WTC11 (cell line): ENCODE data around the gene RNF208. TPM values are rescaled to one million over a fixed set of nuclear protein-coding genes. Genes with fewer than 3 reads are reported as not detected.

Experiments used
- ATAC-seq: fragments of 200-7000 bp; cut with Tn5 transposase; 2 replicates; pipeline ENCODE4 v1.10.0; 2021; ENCODE audit warnings: mild to moderate bottlenecking, moderate library complexity
- CTCF ChIA-PET: fragments of 300-600 bp; sonication (Branson Sonifier 250); formaldehyde crosslinking; loops from one replicate; lab custom pipeline; 2021; ENCODE audit warnings: antibody characterized with exemption; lab: Charles Lee
- POLR2A ChIA-PET: fragments of 350-600 bp; sonication (Branson Sonifier 250); formaldehyde crosslinking; loops from one replicate; lab custom pipeline; 2021; ENCODE audit warnings: antibody characterized with exemption; lab: Charles Lee
- DNase-seq: peaks from one replicate; pipeline ENCODE4 v3.0.0; 2021; ENCODE audit warnings: low spot score
- H3K27ac Mint-ChIP-seq: 2 replicates; pipeline ENCODE4 v1.8.0; 2021; ENCODE audit warnings: mixed read lengths
- H3K27me3 Mint-ChIP-seq: 2 replicates; pipeline ENCODE4 v1.8.0; 2021; ENCODE audit warnings: low read depth, mild to moderate bottlenecking, moderate library complexity, mixed read lengths
- H3K36me3 Mint-ChIP-seq: 2 replicates; pipeline ENCODE4 v1.8.0; 2021; ENCODE audit warnings: mixed read lengths
- H3K4me1 Mint-ChIP-seq: 2 replicates; pipeline ENCODE4 v1.8.0; 2022; ENCODE audit warnings: mixed read lengths
- H3K4me3 Mint-ChIP-seq: 2 replicates; pipeline ENCODE4 v1.8.0; 2021; ENCODE audit warnings: mild to moderate bottlenecking, moderate library complexity, mixed read lengths
- H3K9me3 Mint-ChIP-seq: 2 replicates; pipeline ENCODE4 v1.8.0; 2021; ENCODE audit warnings: mixed read lengths
- AR ChIP-seq: fragments of 250-450 bp; sonication (Bioruptor Pico); IDR thresholded peaks from 2 replicates; pipeline ENCODE4 v1.9.0; 2021; ENCODE audit warnings: mild to moderate bottlenecking
- CREB1 ChIP-seq: sonication (generic); formaldehyde crosslinking; IDR thresholded peaks from 2 replicates; pipeline ENCODE4 v1.8.0; 2023; ENCODE audit warnings: mild to moderate bottlenecking, missing genetic modification reagents
- CREM ChIP-seq: sonication (generic); formaldehyde crosslinking; IDR thresholded peaks from 2 replicates; pipeline ENCODE4 v1.8.1; 2022; ENCODE audit warnings: mild to moderate bottlenecking, missing genetic modification reagents, moderate library complexity
- ESRRA ChIP-seq: sonication (generic); formaldehyde crosslinking; IDR thresholded peaks from 2 replicates; pipeline ENCODE4 v1.8.1; 2022; ENCODE audit warnings: mild to moderate bottlenecking, missing genetic modification reagents, borderline replicate concordance
- GABPB1 ChIP-seq: sonication (generic); formaldehyde crosslinking; IDR thresholded peaks from 2 replicates; pipeline ENCODE4 v1.8.1; 2023; ENCODE audit warnings: mild to moderate bottlenecking, missing genetic modification reagents
- MXD4 ChIP-seq: fragments of 250-450 bp; sonication (Bioruptor Pico); IDR thresholded peaks from 2 replicates; pipeline ENCODE4 v1.8.0; 2021; ENCODE audit warnings: mild to moderate bottlenecking, moderate library complexity, borderline replicate concordance
- PRRX2 ChIP-seq: fragments of 250-450 bp; sonication (Bioruptor Pico); IDR thresholded peaks from 2 replicates; pipeline ENCODE4 v1.8.0; 2021; ENCODE audit warnings: mild to moderate bottlenecking
- RELA ChIP-seq: sonication (generic); formaldehyde crosslinking; IDR thresholded peaks from 2 replicates; pipeline ENCODE4 v1.8.1; 2022; ENCODE audit warnings: missing genetic modification reagents, mild to moderate bottlenecking, borderline replicate concordance
- SMAD4 ChIP-seq: sonication (generic); formaldehyde crosslinking; IDR thresholded peaks from 2 replicates; pipeline ENCODE4 v1.8.0; 2022; ENCODE audit warnings: mild to moderate bottlenecking, missing genetic modification reagents
- ZNF138 ChIP-seq: sonication (generic); formaldehyde crosslinking; conservative IDR thresholded peaks from 2 replicates; pipeline ENCODE4 v1.8.1; 2022; ENCODE audit warnings: mild to moderate bottlenecking, moderate library complexity, missing genetic modification reagents
- ZNF232 ChIP-seq: sonication (generic); formaldehyde crosslinking; IDR thresholded peaks from 2 replicates; pipeline ENCODE4 v1.8.0; 2022; ENCODE audit warnings: mild to moderate bottlenecking, missing genetic modification reagents
- ZNF281 ChIP-seq: sonication (generic); formaldehyde crosslinking; IDR thresholded peaks from 2 replicates; pipeline ENCODE4 v1.8.0; 2023; ENCODE audit warnings: mild to moderate bottlenecking, missing genetic modification reagents
- ZNF416 ChIP-seq: fragments of 250-450 bp; sonication (Bioruptor Pico); IDR thresholded peaks from 2 replicates; pipeline ENCODE4 v1.9.0; 2021; ENCODE audit warnings: mild to moderate bottlenecking, inconsistent platforms
- ZNF425 ChIP-seq: fragments of 250-450 bp; sonication (Bioruptor Pico); conservative IDR thresholded peaks from 2 replicates; pipeline ENCODE4 v1.9.0; 2021; ENCODE audit warnings: mild to moderate bottlenecking
- total RNA-seq: library from RNA; stranded (reverse); gene quantifications from 3 replicates; pipeline ENCODE4 v1.2.3, GENCODE V29; 2021
- TF ChIP-seq, protein P1 (sequence below): sonication (generic); formaldehyde crosslinking; IDR thresholded peaks from 2 replicates; pipeline ENCODE4 v1.8.1; 2023; ENCODE audit warnings: mild to moderate bottlenecking, missing genetic modification reagents
- TF ChIP-seq, protein P2 (sequence below): sonication (generic); formaldehyde crosslinking; IDR thresholded peaks from 2 replicates; pipeline ENCODE4 v1.8.0; 2022; ENCODE audit warnings: missing genetic modification reagents
- TF ChIP-seq, protein P3 (sequence below): fragments of 250-450 bp; sonication (Bioruptor Pico); IDR thresholded peaks from 2 replicates; pipeline ENCODE4 v1.9.0; 2021; ENCODE audit warnings: moderate library complexity, mild to moderate bottlenecking, inconsistent platforms, borderline replicate concordance

Gene RNF208
- total RNA-seq, 1 experiment from 2014 or later: 14.8 TPM

DNA sequence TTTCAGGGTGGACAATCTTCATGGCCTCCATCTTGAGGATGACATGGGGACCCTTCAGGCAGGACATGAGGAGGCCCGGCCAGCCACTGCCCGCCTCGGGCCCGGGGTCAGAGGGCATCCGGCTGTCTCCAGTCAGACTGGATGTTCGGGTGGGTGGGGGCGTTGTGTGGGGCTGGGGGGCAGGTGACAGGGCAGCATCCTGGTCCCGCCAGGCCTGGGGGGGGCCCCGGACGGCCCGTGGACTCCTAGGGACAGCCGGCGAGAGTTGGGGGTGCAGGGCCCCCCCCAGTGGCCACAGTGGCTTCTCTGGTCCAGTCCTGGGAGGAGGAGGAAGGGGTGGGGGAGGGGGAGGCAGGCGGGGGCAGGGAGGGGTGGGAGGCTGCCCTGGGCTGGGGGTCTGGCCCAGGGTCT lies 940 bp downstream of the RNF208 start:
- TF ChIP-seq CREM (no peak), ZNF232 (CRISPR knock-in tag) (no peak), ZNF416 (CRISPR knock-in tag) (no peak), ZNF425 (CRISPR knock-in tag) (no peak), CREB1 (CRISPR knock-in tag) (no peak), GABPB1 (CRISPR knock-in tag) (no peak), AR (CRISPR knock-in tag) (no peak), MXD4 (CRISPR knock-in tag) (no peak), ZNF138 (CRISPR knock-in tag) (no peak), ESRRA (CRISPR knock-in tag) (no peak), ZNF281 (CRISPR knock-in tag) (no peak), PRRX2 (no peak), RELA (no peak), SMAD4 (CRISPR knock-in tag) (no peak)
- TF ChIP-seq, protein P1, sequence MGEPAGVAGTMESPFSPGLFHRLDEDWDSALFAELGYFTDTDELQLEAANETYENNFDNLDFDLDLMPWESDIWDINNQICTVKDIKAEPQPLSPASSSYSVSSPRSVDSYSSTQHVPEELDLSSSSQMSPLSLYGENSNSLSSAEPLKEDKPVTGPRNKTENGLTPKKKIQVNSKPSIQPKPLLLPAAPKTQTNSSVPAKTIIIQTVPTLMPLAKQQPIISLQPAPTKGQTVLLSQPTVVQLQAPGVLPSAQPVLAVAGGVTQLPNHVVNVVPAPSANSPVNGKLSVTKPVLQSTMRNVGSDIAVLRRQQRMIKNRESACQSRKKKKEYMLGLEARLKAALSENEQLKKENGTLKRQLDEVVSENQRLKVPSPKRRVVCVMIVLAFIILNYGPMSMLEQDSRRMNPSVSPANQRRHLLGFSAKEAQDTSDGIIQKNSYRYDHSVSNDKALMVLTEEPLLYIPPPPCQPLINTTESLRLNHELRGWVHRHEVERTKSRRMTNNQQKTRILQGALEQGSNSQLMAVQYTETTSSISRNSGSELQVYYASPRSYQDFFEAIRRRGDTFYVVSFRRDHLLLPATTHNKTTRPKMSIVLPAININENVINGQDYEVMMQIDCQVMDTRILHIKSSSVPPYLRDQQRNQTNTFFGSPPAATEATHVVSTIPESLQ: no peak
- TF ChIP-seq, protein P2, sequence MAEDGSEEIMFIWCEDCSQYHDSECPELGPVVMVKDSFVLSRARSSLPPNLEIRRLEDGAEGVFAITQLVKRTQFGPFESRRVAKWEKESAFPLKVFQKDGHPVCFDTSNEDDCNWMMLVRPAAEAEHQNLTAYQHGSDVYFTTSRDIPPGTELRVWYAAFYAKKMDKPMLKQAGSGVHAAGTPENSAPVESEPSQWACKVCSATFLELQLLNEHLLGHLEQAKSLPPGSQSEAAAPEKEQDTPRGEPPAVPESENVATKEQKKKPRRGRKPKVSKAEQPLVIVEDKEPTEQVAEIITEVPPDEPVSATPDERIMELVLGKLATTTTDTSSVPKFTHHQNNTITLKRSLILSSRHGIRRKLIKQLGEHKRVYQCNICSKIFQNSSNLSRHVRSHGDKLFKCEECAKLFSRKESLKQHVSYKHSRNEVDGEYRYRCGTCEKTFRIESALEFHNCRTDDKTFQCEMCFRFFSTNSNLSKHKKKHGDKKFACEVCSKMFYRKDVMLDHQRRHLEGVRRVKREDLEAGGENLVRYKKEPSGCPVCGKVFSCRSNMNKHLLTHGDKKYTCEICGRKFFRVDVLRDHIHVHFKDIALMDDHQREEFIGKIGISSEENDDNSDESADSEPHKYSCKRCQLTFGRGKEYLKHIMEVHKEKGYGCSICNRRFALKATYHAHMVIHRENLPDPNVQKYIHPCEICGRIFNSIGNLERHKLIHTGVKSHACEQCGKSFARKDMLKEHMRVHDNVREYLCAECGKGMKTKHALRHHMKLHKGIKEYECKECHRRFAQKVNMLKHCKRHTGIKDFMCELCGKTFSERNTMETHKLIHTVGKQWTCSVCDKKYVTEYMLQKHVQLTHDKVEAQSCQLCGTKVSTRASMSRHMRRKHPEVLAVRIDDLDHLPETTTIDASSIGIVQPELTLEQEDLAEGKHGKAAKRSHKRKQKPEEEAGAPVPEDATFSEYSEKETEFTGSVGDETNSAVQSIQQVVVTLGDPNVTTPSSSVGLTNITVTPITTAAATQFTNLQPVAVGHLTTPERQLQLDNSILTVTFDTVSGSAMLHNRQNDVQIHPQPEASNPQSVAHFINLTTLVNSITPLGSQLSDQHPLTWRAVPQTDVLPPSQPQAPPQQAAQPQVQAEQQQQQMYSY: no peak
- TF ChIP-seq, protein P3, sequence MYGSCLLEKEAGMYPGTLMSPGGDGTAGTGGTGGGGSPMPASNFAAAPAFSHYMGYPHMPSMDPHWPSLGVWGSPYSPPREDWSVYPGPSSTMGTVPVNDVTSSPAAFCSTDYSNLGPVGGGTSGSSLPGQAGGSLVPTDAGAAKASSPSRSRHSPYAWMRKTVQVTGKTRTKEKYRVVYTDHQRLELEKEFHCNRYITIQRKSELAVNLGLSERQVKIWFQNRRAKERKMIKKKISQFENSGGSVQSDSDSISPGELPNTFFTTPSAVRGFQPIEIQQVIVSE (CRISPR knock-in tag): no peak
- peak overlapping the region; percentile 18; the same call in 1 of the 2 replicates for H3K4me3 Mint-ChIP-seq
- no peaks in the 10 kb centered on the region for H3K27me3 Mint-ChIP-seq
- no peaks in the 10 kb centered on the region for H3K36me3 Mint-ChIP-seq
- DNase-seq: no peak
- H3K4me1 Mint-ChIP-seq: peaks cover 4% of the 10 kb centered on the region; the same call in 1 of the 2 replicates
- H3K27ac Mint-ChIP-seq: no peak overlapping the region
- ATAC-seq: no peak
- ChIA-PET CTCF (interaction anchor here (0.6 to 8.9 kb wide), 8 partner anchors 15 to 186 kb away, joined by 3 to 143 read pairs (median 9); partner anchors contain the start of genes SAPCD2 and TPRN), POLR2A (no interaction called here)
- H3K9me3 Mint-ChIP-seq: no peaks in the 10 kb centered on the region
